Retina (tissue), 1 donor: ENCODE measurements around the gene FAM229A.
"Not testable (repeated sequence)": the region's sequence is repeated elsewhere in the genome, so short reads cannot be mapped to it uniquely, and the experiment has no call there.

ENCODE experiments used
- DNase-seq: peaks from one replicate; pipeline ENCODE4 v3.0.0-alpha.2; 2016

The FAM229A gene

GRCh38 chr1:32376199-32376598 is 13.9 kb upstream of the FAM229A start:
- no peak for DNase-seq

- no peak for DNase-seq
Measured at GRCh38 chr1:32373996-32374592, 11.8 kb upstream of the FAM229A start.

- no peak for DNase-seq
Measured at GRCh38 chr1:32372149-32372756, 10.0 kb upstream of the FAM229A start.

GRCh38 chr1:32367912-32368635 is 5.8 kb upstream of the FAM229A start:
- DNase-seq: no peak

- no peak for DNase-seq
Measured at GRCh38 chr1:32365445-32365844, 3.2 kb upstream of the FAM229A start.

GRCh38 chr1:32364836-32365235 is 2.6 kb upstream of the FAM229A start:
- no peak for DNase-seq

GRCh38 chr1:32363713-32364112 is 1.4 kb upstream of the FAM229A start:
- DNase-seq: no peak

- peak; percentile 83 for DNase-seq
Measured at GRCh38 chr1:32361674-32362473, 411 bp downstream of the FAM229A start.

GRCh38 chr1:32361308-32361673 is 994 bp downstream of the FAM229A start:
- DNase-seq: no peak

GRCh38 chr1:32358435-32358834 is 3.9 kb downstream of the FAM229A start:
- no peak for DNase-seq

GRCh38 chr1:32357614-32358013 is 4.7 kb downstream of the FAM229A start:
- DNase-seq: no peak

- no peak for DNase-seq
Measured at GRCh38 chr1:32356478-32356877, 5.8 kb downstream of the FAM229A start.

- DNase-seq: not testable (repeated sequence)
Measured at GRCh38 chr1:32355778-32356177, 6.5 kb downstream of the FAM229A start.

GRCh38 chr1:32353886-32354570 is 8.3 kb downstream of the FAM229A start:
- no peak for DNase-seq

GRCh38 chr1:32353431-32353830 is 8.9 kb downstream of the FAM229A start:
- DNase-seq: no peak

GRCh38 chr1:32352831-32353383 is 9.4 kb downstream of the FAM229A start:
- DNase-seq: no peak

- DNase-seq: no peak
Measured at GRCh38 chr1:32352239-32352745, 10.0 kb downstream of the FAM229A start.

GRCh38 chr1:32351399-32352238 is 10.7 kb downstream of the FAM229A start:
- peak; percentile 91 for DNase-seq

- peak; percentile 91 for DNase-seq
Measured at GRCh38 chr1:32350785-32351398, 11.4 kb downstream of the FAM229A start.

GRCh38 chr1:32349211-32349708 is 13.0 kb downstream of the FAM229A start:
- no peak for DNase-seq
